KG1 (cell line): Measurements from ENCODE around the gene CSF1.

Experiments used
- DNase-seq: peaks from one replicate; lab custom pipeline; 2025; lab: John Stamatoyannopoulos, UW

CSF1 gene

DNA sequence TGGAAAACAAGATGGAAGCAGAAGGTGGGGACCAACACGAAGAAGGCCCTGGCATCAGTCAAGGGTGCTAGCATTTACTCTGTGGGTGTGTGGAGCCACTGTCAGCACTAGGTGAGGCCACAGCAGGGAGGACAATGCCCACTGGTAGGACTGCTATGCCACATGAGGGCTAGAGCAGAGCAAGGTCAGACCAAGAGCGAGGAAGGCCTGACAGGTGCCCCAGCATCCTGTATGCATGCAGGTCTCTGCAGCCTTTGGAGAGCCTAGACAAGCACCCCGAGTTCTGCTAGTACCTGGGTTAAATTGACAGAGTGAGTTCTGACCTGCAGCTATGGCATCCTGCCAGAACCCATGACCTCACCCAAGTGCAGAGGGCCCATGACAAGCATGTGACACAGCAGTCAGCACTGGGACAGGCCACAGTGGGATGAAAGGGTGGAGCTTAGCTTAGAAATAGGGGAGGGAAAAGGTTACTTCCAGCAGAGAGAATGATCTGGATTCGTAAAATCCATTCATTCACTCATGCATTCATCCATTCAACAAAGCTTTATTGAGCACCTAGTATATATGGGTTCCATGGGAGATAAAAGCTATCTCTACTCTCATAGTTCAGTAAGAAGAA is 9.0 kb upstream of the CSF1 start:
- no peak for DNase-seq

DNA sequence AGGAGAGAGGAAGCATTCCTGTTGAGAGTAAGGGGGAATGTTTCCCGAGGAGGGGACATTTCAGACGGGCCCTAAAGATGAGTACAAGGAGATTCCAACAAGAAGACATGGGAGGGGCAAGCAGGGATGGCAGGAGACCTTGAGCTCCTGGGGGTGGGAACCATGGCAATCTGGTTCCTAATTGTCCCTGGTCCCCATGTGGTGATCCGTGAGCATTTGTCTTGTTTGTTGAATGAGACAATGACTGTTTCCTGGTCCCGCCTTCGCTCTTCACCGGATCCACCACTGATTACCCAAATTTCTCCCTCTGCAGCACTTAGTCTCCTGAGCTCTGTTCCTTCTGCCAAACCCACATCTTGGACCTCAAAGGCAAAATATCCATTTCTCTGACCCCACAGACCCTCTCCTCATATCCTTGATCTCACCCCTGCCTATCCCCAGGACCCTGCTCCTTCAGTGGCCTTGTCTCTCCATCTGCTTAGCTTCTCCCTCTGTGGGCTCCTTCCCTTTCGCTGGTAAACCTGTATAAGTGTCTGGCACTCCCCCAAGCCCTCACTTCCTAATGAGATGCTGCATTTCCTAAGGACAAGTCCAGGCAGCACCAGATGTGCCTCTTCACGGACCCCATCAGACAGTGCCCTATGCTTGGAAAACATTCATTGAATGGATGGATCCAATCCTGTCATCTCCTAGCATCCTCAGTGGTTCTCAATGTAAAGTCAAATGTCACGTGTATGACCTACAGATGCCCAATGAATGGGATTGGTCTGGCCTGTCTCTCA is 8.3 kb upstream of the CSF1 start:
- DNase-seq, result no peak

DNA sequence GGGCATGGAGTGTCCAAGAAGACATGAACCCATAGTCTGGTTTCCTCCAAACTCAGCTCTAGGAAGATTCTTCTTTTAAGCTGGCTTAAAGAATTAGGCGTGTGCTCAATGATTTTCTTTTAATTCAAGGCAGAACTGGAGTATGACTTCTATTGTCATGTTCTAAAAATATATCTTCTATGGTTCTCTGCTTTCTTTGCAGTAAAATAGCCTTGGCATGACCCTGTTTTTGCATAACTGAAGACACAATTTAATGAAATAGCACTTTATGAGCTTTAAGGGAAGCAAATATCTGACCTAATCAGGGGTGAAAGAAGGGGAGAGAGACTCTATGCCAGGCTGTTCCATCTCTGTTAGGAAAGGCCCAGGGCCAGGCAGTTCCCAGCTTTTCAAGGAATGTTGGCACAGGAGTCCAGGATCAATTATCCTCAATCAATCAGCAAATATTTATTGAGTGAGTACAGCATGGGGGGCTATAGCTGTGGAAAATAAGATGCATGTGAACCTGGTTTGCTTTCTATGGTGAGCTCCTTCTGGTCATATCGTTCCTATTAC is 7.2 kb upstream of the CSF1 start:
- no peak for DNase-seq

DNA sequence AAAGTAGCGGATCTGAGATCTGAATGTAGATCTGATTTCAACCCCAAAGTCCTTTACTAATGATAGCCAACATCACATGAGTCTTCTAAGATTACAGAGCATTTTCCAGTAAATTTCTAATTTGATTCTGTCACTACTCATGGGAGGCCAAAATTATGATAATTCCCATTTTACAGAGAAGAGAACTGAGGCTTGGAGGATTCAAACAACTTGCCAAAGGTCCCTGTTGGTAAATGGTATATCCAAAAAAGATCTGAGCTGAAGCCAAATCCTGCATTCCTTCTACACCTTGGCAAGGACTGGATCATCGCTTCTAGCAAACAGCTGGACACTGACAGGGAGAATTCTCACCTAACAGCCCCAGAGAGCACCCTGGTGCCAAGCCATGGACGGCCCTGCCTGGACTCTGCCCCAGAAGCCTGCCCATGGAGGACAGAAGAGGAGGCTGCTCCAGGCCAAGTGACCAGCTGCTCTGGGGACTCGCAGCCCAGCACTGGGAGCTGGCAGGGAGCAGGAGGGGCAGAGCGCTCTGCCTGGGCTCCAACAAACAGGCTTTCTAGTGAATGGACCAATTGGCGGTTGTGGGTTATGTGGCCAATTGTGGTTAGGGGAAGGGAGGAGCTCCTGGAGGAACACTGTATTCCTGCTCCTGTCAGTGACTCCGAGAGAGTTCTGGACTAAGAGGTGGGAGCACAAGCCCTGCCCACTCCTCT is 6.4 kb upstream of the CSF1 start:
- no peak for DNase-seq

DNA sequence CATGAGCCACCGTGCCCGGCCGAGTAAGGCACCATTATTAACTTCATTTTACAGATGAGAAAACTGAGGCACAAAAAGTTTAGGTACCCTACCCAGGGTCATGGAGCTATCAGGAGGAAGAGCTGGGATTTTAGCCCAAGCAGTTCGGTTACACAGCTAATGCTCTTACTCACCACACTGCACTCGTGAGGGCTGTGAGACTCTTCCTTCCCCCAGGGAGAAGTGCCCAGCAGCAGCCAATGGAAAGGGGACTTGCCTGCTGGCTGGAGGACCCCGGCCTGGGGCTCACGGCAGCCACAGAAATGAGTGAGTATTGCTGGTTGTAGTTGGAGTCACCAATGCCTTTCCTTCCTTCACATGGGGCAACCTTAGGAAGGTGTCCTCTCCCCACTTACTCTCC is 5.2 kb upstream of the CSF1 start:
- no peak for DNase-seq

DNA sequence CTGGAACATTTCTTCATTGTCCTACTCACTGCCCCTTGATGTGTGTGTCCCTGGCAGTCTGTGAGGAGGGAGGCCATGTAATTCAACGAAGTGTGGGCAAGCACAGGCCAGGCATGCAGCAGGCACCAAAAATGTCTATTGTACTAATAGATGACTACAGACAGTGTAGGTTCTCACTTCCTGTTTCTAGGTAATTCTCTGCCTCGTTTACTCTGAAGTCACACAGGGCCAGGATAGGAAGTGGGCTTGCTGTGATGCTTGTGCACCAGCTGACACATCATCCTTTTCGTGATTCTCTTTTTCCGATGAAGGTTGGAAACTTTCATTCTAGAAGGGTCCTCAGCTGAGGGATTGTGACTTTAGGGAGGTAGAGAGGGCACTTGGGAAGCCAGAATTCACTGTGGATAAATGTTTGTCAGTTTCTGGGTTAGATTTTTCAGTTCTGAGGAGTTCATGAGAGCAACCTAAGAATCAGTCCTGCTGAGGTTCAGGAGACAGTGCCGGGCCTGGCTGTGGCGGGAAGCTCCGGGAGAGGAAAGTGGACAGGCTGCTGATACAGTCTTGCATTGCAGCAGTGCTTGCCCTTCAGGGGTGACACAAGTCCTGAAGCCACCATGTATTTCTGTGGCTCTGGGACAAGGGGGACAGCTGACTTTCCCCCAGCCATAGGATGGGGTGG is 4.3 kb upstream of the CSF1 start:
- no peak for DNase-seq

DNA sequence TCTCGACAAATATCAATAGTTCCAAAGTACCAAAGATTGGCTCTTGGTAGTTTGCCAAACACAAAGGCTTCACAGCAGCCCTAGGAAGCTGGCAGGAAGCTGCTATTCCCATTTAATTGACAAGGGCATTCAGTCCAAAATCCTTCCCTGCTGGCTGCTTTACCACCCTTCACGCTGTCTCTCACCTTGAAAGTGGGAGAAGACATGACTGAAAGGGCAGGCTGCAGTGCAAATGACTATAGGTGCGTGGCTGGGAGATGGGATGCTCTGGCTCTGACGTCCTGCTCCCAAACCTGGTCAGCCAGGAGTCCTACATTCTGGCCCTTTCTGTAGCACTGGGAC is 3.8 kb upstream of the CSF1 start:
- DNase-seq, result no peak

DNA sequence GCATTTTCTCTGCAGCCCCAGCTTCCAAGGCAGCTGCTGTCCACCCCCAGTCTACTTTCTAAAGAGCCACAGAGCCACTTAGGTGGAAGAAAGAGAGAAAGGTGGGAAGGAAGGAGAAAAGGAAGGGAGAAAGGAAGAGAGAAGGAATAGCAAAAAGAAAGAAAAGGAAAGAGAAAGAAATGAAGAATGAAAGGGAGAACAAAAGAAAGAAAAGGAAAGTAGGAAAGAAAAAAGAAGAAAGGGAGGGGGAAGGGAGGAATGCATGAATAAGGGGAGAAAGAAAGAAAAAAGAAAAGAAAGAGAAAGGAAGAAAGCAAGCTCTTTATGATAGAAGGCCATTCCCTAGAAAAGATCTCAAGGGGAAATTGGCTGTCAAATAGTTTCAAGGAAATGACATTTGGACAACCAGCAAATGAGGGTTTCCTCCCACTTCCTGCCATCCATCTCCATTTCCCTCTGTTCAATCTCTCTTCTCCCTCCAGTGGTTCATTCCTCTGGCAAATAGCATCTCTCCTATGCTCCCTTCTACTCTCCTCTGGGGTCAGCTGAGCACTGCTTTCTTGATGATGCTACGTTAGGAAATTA is 3.4 kb upstream of the CSF1 start:
- DNase-seq, result no peak

DNA sequence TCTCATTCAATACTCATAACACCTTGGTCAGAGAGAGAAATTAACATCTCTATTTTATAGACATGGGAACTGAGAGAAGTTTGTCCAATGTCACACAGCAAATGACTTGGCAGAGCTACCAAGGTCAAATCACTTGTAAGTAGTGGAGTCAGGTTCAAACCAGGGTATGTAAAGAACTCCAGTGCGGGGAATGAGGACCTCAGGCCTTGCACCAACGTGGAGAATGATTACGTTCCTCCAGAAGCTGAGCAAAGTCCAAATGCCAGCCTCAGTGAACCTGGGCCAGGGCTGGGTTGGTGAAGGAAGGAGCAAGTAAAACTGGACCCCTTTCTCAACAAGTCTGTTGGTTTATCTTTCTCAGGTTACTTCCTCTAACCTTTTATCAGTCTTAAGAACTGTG is 1.8 kb upstream of the CSF1 start:
- DNase-seq, result no peak

DNA sequence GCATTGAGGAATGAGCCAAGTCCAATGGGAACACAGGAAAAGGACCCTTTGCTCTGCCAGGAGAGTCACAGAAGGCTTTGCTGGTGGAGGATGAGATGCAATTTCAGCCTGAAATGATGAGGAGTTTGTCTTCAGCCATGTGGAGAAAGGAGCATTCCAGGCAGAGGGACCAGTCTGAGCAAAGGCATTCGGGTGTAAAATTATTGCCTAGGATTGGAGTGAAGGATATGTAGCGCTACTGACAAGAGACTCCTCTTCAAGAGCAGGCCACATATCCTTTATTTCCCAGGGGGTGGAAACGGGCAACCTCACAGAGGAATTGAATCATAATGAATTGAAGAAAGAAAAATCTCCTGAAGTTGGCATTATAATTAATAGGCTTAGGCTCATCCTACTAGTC is 1.1 kb upstream of the CSF1 start:
- DNase-seq, result no peak

DNA sequence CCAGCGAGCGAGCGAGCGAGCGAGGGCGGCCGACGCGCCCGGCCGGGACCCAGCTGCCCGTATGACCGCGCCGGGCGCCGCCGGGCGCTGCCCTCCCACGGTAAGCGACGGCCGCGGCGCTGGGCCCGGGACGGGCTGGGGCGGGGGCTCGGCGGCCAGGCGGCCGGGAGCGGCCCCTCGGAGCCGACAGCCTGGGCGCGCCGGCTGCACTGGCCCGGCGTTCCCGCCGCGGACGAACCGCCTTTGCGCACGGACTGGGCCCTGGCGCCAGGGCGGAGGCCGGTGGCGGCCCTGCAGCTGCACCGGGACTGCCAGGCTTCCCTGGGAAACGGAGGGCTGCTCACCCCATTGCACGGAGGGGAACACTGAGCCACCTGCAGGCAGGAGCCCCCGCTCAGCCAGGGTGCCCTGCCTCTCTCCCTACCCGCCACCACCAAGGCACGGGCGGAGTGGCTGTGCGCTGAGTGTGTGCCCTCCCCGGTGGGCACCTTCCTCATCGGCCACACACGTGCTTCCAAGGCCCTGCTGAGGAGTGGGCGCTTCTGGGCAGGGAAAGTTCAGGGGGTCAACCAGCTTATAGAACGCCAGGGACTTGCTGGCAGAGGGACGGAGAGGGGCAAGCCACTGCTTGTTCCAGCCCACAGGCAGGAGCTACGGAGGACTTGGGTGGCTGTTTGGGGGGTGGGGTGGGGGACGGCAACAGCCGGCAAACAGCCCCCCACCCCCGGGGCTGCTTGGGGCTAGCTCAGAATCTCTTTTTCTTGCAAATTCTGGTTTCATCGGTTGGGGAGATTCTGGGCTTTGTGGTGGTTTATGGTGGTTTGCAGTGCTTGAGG is 532 bp downstream of the CSF1 start:
- DNase-seq, result no peak

DNA sequence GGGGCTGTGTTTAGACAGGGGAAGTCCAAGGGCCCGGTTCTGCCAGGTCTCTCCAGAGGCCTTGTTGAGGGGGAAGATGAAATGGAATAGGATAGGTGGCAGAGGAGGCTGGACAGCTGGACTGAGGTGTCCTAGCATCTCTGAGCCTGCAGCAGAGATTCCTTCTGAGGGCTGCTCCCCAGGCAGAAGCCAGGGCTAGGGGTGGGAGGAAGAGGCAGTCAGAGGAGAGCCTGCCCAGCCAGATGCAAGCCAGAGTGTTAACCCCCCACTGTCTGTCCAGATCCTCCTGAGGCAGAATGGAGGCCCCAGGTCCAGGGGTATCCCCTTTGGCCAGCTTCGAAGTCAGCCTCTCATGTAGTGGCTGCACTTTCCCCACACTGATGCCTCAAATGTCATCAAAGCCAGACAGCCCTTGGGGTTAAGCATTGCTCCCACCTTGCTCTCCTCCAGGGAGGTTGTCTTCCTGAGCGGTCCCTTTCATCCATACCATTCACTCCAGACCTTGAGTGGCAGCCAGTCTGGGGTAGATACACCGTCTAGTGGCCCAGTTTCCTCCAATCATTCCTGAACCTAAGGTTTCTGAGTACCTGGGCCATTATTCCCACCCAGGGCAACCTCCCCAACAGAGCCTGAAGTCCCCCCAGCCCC is 1.7 kb downstream of the CSF1 start:
- no peak for DNase-seq

DNA sequence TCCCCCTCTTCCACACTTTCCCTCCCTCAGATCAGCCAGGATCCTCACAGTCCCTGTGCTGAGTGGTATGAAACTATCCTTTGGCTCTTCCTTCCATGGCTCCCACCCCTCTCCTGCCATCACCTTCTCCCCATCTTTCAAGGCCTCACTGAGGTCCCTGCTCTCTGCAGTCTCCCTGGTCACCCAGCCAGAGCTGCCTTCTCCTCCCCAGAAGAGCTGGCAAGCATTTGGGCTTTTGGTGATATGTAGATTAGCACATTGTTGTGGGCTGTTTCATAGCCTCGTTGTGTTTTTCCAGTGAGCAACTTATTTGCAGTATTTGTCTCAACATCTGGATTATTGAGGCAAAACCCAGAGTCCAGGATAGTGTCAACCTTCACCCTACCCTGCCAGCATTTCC is 2.2 kb downstream of the CSF1 start:
- DNase-seq, result no peak

DNA sequence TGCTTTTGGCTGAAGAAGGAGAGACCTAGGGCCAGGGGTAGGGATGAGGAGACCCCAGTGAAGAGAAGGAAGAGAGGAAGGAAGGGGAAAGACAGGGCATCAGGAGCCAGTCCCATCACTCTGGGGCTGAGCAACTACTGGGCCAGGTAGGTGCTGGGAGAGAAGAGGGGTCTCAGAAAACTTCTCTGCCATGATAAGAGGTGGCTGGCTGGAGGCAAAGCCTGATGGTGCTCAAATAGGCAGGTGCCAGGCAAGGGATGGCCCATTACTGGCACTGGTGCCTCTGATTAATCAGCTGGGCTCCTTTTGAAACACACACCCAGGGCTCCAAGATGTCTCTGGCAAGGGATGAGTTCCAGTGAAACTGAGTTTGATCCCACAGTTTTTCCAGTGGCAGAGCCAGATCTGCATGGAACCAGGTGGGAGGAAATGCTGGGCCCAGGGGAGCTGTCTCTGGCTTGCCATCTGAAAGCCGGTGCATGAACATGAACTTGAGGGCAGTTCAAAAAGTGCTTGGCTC is 2.8 kb downstream of the CSF1 start:
- DNase-seq, result no peak

DNA sequence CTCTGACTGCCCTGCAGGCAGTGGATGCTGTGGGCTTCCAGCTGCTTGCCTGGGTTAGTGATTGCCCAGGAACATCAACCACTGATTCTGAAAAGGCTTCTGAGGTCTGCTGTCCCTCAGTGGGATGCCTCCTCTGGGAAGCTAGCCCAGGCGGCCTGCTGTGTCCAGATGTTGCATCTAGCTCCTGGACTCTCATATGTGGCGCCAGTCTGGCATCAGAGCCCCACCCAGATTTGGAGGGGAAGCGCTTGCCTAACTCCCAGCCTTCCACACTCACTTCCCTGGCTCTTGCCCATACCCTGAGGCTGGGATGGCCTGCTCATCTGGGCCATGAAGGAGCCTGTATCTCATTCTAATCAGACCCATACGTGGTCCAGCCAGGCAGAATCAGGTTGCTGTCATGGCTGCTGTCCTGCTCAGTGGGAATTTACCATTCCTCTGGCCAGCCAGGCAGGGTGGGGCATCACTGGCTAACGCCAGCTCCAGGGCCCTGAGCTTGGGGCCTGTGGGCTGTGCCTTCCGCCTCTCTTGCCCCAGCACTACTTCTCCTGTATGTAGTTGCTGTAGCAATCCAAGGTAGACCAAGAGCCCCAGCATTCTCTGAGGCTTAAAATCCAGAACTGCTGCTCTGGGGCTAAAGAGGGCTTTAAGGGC is 4.1 kb downstream of the CSF1 start:
- no peak for DNase-seq

DNA sequence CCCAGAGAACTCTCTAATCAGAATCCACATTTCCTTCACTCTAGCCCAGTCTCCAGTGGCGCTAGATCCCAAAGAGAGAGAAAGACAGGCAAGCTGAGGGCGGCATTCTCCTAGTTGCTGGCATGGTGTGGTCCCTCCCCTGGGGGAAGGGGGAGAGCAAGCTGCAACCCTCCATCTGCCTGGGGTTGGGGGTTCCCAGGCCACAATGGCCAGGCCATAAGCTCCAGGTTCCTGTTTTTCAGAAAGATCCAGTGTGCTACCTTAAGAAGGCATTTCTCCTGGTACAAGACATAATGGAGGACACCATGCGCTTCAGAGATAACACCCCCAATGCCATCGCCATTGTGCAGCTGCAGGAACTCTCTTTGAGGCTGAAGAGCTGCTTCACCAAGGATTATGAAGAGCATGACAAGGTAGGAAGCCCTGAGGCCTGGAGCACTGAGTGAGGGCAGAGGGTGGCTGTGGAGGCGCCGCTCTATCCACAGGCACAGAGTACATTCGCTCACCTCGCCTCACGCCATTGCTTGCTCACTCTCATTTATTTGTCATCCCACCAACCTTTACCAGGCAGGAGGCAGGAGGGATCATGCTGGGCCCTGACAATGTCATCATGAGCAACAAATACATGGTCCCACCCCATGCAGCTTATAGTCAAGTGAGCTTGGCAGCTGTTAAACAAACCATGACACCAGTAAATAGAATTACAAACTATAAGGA is 6.6 kb downstream of the CSF1 start:
- DNase-seq, result no peak

DNA sequence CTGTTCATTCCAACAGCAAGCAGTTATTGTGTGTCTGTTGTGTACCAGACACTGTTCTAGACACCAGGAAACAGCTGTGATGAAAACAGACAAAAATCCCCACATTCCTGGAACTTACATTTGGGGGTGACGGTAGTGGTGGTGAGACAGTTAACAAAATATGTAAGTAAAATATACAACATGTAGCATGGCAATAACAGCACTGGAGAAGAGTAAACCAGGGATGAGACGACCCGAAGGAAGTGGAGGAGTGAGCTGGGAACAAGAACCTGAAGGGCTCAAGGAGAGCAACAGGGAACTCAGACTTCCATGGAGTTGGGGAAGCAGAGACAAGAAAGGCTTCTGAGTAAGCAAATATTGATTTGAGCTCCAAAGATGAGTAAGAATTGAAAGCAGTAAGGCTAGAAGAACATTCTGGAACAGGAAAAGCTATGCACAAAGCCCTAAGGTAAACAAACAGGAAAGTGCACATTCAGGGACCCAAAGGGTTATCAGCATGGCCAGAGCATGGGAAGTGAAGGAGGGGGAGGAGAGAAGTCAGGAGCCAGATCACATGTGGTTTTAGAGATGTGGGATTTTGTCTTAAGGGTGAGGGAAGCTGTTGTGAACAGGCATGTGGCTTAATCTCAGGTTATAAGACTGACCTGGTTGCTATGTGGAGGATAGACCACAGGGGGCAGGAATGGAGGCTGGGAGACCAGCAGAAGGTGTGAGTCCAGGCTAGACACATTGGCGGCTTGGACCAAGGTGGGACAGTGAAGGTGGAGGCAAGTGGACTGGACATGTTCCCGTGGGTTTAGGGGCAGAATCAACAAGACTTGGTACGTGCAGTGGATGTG is 7.3 kb downstream of the CSF1 start:
- DNase-seq, result no peak

DNA sequence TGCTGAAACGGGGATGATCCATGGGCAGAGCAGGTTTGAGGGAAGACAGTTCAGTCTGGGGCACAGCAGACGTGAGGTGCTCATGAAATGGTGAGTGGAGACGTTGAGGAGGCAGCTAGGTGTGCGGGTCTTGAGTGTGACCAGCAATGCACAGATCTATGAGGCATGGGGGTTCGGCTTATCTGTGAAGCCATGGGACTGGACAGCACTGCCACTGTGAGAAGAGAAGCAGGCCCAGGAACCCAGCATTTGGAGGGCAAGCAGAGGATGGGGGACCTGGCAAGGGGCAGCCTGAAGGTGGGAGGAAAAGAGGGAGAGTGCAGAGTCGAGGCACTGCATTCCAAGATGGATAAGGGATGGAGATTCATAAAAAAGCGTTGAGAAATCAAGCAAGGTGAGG is 8.0 kb downstream of the CSF1 start:
- no peak for DNase-seq
